SH-SY5Y (cell line): Measurements from ENCODE around the gene ZNF273.

Experiments used
- GATA2 ChIP-seq: IDR thresholded peaks from 2 replicates; pipeline ENCODE4 v1.6.1; 2011; ENCODE audit warnings: mild to moderate bottlenecking, low read depth, low read length
- GATA3 ChIP-seq: IDR thresholded peaks from 2 replicates; pipeline ENCODE4 v1.6.1; 2011; ENCODE audit warnings: low read depth, mild to moderate bottlenecking, low read length, moderate library complexity

- TF ChIP-seq GATA2 (no peak), GATA3 (no peak)
Measured at GRCh38 chr7:64869121-64869725, 33.9 kb upstream of the ZNF273 start.
